CD4-positive, alpha-beta T cell (primary cell): Measurements from ENCODE around the gene CPLANE1. TPM values are rescaled to one million over a fixed set of nuclear protein-coding genes. Genes with fewer than 3 reads are reported as not detected.
A peak's percentile ranks its signal among the peaks of the same experiment; 100 is the strongest.

Experiments
- ATAC-seq: fragments of 200-7000 bp; cut with Tn5 transposase; one replicate; pipeline ENCODE4 v1.10.0; 2022; ENCODE audit warnings: mild to moderate bottlenecking; ENCODE audit not compliant: poor library complexity
- CTCF ChIA-PET: fragments of 350-600 bp; sonication (Branson Sonifier 250); formaldehyde crosslinking; loops from one replicate; lab custom pipeline; 2021; ENCODE audit warnings: antibody characterized with exemption, inconsistent platforms; lab: Charles Lee
- POLR2A ChIA-PET: fragments of 350-600 bp; sonication (Branson Sonifier 250); formaldehyde crosslinking; loops from one replicate; lab custom pipeline; 2021; ENCODE audit warnings: antibody characterized with exemption, inconsistent platforms; lab: Charles Lee
- DNase-seq, 14 experiments: peaks; one replicate each; pipeline ENCODE4 v3.0.0-alpha.2; 2013 to 2020; ENCODE audit warnings: mixed read lengths in 2 of 14
- H3K27ac ChIP-seq, 2 donors: one replicate each; pipeline versions ENCODE4 v1.5.1 to v1.7.0; 2013; ENCODE audit warnings: low read length in 2 of 2, low read depth in 1 of 2, mild to moderate bottlenecking in 1 of 2
- H3K27me3 ChIP-seq, 2 experiments: 1 replicate in 1 of 2; 2 replicates in 1 of 2; pipeline versions ENCODE4 v1.6.1 to v1.7.0; 2013; ENCODE audit warnings: low read length in 2 of 2, control low read depth in 1 of 2, mild to moderate bottlenecking in 1 of 2, moderate library complexity in 1 of 2; ENCODE audit not compliant: insufficient read depth in 2 of 2, control insufficient read depth in 1 of 2
- H3K36me3 ChIP-seq: one replicate; pipeline ENCODE4 v1.6.1; 2013; ENCODE audit warnings: low read length, control low read depth; ENCODE audit not compliant: insufficient read depth
- H3K4me1 ChIP-seq: one replicate; pipeline ENCODE4 v1.6.1; 2013; ENCODE audit warnings: low read length, control low read depth; ENCODE audit not compliant: insufficient read depth
- H3K4me3 ChIP-seq: one replicate; pipeline ENCODE4 v1.5.1; 2013; ENCODE audit warnings: mild to moderate bottlenecking, low read length, moderate library complexity
- H3K9me3 ChIP-seq, 2 experiments: 1 replicate in 1 of 2; 2 replicates in 1 of 2; pipeline versions ENCODE4 v1.6.1 to v1.7.0; 2013; ENCODE audit warnings: low read length in 2 of 2, mild to moderate bottlenecking in 2 of 2, control low read depth in 1 of 2, moderate library complexity in 1 of 2; ENCODE audit not compliant: control insufficient read depth in 1 of 2, insufficient read depth in 1 of 2
- H3K27ac Mint-ChIP-seq: one replicate; pipeline ENCODE4 v1.8.0; 2020; ENCODE audit warnings: mixed read lengths
- H3K27me3 Mint-ChIP-seq: one replicate; pipeline ENCODE4 v1.8.0; 2021; ENCODE audit warnings: mixed read lengths
- H3K36me3 Mint-ChIP-seq: one replicate; pipeline ENCODE4 v1.8.0; 2021; ENCODE audit warnings: low read depth, mixed read lengths
- H3K4me1 Mint-ChIP-seq: one replicate; pipeline ENCODE4 v1.8.0; 2021; ENCODE audit warnings: low read depth, mixed read lengths
- H3K4me3 Mint-ChIP-seq: one replicate; pipeline ENCODE4 v1.8.0; 2020; ENCODE audit warnings: mild to moderate bottlenecking, mixed read lengths
- H3K9me3 Mint-ChIP-seq: one replicate; pipeline ENCODE4 v1.8.0; 2020; ENCODE audit warnings: mixed read lengths
- intact Hi-C, 2 experiments: fragments of 100-400 bp; cut with DNase I in 1 of 2; cut with micrococcal nuclease in 1 of 2; formaldehyde crosslinking; loops; one replicate each; pipeline versions ENCODE4 v1.15.1 to v1.9.0; 2023 to 2025; cut with DNase I, micrococcal nuclease
- total RNA-seq, 174 experiments: library from RNA in 2 of 174; stranded (reverse) in 2 of 174; gene quantifications; one replicate each; pipeline ENCODE4 v1.2.3 and lab custom pipeline; 2021 to 2026
- TF ChIP-seq, protein P1 (sequence below): fragments of 200-600 bp; IDR thresholded peaks from one replicate; pipeline ENCODE4 v1.8.0; 2022; ENCODE audit warnings: antibody characterized with exemption, mild to moderate bottlenecking

The CPLANE1 gene
- total RNA-seq, 2 experiments from 2014 or later: 4.9 to 5.7 TPM

DNA sequence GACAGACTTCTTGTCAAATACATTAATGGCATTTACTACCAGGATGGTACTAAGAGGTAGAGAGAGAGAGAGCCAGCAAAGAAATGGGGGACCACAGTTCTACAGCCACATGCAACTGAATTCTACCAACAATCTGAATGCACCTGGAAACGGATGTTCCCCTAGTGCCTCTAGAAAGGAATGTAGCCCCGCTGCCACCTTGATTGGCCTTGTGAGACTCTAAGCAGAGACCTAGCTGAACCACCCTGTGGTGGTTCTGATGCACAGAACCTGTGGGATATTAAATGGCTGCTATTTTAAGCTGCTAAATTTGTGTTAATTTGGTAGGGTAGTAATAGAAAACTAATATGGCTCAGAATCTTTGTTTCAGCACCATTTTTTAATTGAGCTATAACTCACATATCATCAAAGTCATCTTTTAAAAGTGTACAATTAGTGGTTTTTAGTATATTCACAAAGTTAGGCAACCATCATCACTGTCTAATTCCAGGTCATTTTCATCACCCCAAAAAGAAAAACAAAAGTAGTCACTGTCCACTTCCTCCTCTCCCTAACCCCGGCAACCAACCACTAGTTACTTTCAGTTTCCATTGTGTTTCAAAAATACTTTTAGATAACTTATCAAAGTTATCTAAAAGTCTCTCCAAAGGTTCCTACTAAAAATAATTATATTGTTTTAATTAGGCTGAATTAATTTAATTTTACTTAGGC, 51.7 kb downstream of the CPLANE1 start:
- DNase-seq (peak in 5 of 14 experiments; percentile 9 to 69 (median 40)), ATAC-seq (peak; percentile 57)
- Mint-ChIP-seq H3K9me3 (no peaks in the 10 kb centered on the region), H3K4me3 (peak overlapping the region; percentile 84), H3K27me3 (no peaks in the 10 kb centered on the region), H3K27ac (peak overlapping the region; percentile 76), H3K4me1 (peaks cover 19% of the 10 kb centered on the region), H3K36me3 (peaks cover 24% of the 10 kb centered on the region)
- Histone ChIP-seq H3K27me3 (no peaks in the 10 kb centered on the region), H3K9me3 (no peaks in the 10 kb centered on the region), H3K36me3 (no peaks in the 10 kb centered on the region), H3K4me1 (peaks cover 4% of the 10 kb centered on the region), H3K27ac (peak overlapping the region in 1 of 2 donors; percentile 65), H3K4me3 (peak overlapping the region; percentile 45)
- CTCF ChIA-PET: no interaction called here
- intact Hi-C loops: no loop called here
- TF ChIP-seq, protein P1, sequence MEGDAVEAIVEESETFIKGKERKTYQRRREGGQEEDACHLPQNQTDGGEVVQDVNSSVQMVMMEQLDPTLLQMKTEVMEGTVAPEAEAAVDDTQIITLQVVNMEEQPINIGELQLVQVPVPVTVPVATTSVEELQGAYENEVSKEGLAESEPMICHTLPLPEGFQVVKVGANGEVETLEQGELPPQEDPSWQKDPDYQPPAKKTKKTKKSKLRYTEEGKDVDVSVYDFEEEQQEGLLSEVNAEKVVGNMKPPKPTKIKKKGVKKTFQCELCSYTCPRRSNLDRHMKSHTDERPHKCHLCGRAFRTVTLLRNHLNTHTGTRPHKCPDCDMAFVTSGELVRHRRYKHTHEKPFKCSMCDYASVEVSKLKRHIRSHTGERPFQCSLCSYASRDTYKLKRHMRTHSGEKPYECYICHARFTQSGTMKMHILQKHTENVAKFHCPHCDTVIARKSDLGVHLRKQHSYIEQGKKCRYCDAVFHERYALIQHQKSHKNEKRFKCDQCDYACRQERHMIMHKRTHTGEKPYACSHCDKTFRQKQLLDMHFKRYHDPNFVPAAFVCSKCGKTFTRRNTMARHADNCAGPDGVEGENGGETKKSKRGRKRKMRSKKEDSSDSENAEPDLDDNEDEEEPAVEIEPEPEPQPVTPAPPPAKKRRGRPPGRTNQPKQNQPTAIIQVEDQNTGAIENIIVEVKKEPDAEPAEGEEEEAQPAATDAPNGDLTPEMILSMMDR: no peak
- POLR2A ChIA-PET: interaction anchor here (0.6 to 1.6 kb wide), 4 partner anchors 12 to 363 kb away, joined by 3 to 9 read pairs (median 4); partner anchors contain the start of gene NUP155

DNA sequence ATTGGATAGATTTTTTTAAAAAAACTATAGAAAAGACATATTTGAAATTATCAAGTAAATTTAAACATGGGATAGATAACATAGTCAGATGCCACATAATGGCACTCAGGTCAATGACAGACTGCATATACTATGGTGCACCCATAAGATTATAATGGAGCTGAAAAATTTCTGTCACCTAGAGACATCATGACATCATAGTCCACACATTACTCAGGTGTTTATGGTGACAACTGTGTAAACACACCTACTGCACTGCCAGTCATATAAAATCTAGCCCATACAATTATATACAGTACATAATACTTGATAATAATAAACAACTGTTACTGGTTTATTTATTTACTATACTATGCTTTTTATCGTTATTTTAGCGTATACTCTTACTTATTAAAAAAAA, 58.6 kb downstream of the CPLANE1 start:
- Histone ChIP-seq H3K4me1 (no peaks in the 10 kb centered on the region), H3K36me3 (peaks cover 2% of the 10 kb centered on the region), H3K27ac (no peak overlapping the region), H3K9me3 (no peaks in the 10 kb centered on the region), H3K27me3 (no peaks in the 10 kb centered on the region), H3K4me3 (no peak overlapping the region)
- CTCF ChIA-PET: interaction anchor here (1.0 kb wide), 1 partner anchor 9 kb away, joined by 4 read pairs; no protein-coding TSS in a partner anchor
- peaks cover 33% of the 10 kb centered on the region for H3K36me3 Mint-ChIP-seq
- H3K9me3 Mint-ChIP-seq: no peaks in the 10 kb centered on the region
- intact Hi-C loops: no loop called here
- TF ChIP-seq, protein P1: no peak
- DNase-seq (no peak), ATAC-seq (no peak)
- H3K4me1 Mint-ChIP-seq: no peaks in the 10 kb centered on the region
- H3K27me3 Mint-ChIP-seq: no peaks in the 10 kb centered on the region
- POLR2A ChIA-PET: no interaction called here
- no peak overlapping the region for H3K27ac Mint-ChIP-seq
- H3K4me3 Mint-ChIP-seq: no peak overlapping the region

GRCh38 chr5:37189355-37189754, 59.8 kb downstream of the CPLANE1 start:
- Histone ChIP-seq H3K27me3 (no peaks in the 10 kb centered on the region), H3K36me3 (peaks cover 6% of the 10 kb centered on the region), H3K4me1 (no peaks in the 10 kb centered on the region), H3K27ac (no peak overlapping the region), H3K4me3 (no peak overlapping the region), H3K9me3 (no peaks in the 10 kb centered on the region)
- ATAC-seq: no peak
- H3K9me3 Mint-ChIP-seq: no peaks in the 10 kb centered on the region
- ChIA-PET POLR2A (no interaction called here), CTCF (no interaction called here)
- H3K27me3 Mint-ChIP-seq: no peaks in the 10 kb centered on the region
- H3K4me3 Mint-ChIP-seq: no peak overlapping the region
- TF ChIP-seq, protein P1: no peak
- no peaks in the 10 kb centered on the region for H3K4me1 Mint-ChIP-seq
- DNase-seq: no peak
- H3K27ac Mint-ChIP-seq: no peak overlapping the region
- H3K36me3 Mint-ChIP-seq: peaks cover 40% of the 10 kb centered on the region
- intact Hi-C loops: no loop called here
